ENCODE measurements around the gene TRIP13.

DNA sequence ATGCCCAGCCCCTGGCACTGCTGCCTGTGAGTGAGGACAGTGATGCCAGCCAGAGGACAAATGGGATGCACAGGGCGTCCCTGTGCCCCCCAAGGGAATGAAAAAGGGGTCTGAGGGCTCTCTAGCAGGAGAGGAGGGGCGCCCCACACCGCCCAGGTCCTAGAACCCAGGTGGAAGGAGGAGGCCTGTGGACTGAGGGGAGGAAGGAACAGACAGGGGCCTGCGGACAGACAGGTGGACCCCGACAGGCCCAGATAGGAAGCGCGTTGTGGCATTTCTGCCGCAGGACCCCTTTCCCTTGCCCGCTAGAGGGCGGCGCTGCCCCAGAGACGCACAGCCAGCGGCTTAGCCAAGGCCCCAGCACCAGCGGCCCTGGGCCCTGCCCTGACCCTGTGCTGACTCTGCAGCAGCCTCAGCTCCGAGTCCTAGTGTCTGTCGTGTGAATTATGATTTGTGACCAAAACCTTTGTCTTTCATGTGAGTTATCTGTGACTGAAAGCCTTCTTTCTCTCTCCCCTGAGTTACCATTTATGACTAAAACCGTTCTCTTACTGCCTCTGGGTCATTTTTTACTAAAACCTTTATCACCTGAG, 30.7 kb downstream of the TRIP13 start:
- TF ChIP-seq, protein P1, sequence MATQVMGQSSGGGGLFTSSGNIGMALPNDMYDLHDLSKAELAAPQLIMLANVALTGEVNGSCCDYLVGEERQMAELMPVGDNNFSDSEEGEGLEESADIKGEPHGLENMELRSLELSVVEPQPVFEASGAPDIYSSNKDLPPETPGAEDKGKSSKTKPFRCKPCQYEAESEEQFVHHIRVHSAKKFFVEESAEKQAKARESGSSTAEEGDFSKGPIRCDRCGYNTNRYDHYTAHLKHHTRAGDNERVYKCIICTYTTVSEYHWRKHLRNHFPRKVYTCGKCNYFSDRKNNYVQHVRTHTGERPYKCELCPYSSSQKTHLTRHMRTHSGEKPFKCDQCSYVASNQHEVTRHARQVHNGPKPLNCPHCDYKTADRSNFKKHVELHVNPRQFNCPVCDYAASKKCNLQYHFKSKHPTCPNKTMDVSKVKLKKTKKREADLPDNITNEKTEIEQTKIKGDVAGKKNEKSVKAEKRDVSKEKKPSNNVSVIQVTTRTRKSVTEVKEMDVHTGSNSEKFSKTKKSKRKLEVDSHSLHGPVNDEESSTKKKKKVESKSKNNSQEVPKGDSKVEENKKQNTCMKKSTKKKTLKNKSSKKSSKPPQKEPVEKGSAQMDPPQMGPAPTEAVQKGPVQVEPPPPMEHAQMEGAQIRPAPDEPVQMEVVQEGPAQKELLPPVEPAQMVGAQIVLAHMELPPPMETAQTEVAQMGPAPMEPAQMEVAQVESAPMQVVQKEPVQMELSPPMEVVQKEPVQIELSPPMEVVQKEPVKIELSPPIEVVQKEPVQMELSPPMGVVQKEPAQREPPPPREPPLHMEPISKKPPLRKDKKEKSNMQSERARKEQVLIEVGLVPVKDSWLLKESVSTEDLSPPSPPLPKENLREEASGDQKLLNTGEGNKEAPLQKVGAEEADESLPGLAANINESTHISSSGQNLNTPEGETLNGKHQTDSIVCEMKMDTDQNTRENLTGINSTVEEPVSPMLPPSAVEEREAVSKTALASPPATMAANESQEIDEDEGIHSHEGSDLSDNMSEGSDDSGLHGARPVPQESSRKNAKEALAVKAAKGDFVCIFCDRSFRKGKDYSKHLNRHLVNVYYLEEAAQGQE (IDR thresholded peaks at IDR 0.05; ENCODE audit: low read depth, low read length) = no peak
- TF ChIP-seq SUZ12 (IDR thresholded peaks at IDR 0.05; ENCODE audit: unreplicated experiment) (no peak), EP300 (IDR thresholded peaks at IDR 0.05; ENCODE audit: borderline replicate concordance in 1 of 2, control insufficient read depth in 1 of 2, low read depth in 2 of 2, low read length in 2 of 2) (no peak), RAD21 (IDR thresholded peaks at IDR 0.05; ENCODE audit: insufficient read depth, low read depth, low read length) (peak; percentile 93), ZZZ3 (IDR thresholded peaks at IDR 0.05; ENCODE audit: control insufficient read depth, insufficient read length, low read depth) (no peak), CREB1 (IDR thresholded peaks at IDR 0.05; ENCODE audit: low read depth) (no peak), EZH2 (IDR thresholded peaks at IDR 0.05; ENCODE audit: borderline replicate concordance, control insufficient read depth, low read depth, low read length) (no peak), FOXM1 (IDR thresholded peaks at IDR 0.05; ENCODE audit: low read depth, low read length) (no peak), POLR2A (IDR thresholded peaks at IDR 0.05; ENCODE audit: low read depth, low read length) (no peak), ASH2L (IDR thresholded peaks at IDR 0.05; ENCODE audit: borderline replicate concordance, low read depth) (no peak), TCF7 (IDR thresholded peaks at IDR 0.05; ENCODE audit: borderline replicate concordance) (no peak), YBX1 (IDR thresholded peaks at IDR 0.05) (no peak), NFIC (IDR thresholded peaks at IDR 0.05; ENCODE audit: low read depth, low read length) (no peak)
- TF ChIP-seq, protein P2, sequence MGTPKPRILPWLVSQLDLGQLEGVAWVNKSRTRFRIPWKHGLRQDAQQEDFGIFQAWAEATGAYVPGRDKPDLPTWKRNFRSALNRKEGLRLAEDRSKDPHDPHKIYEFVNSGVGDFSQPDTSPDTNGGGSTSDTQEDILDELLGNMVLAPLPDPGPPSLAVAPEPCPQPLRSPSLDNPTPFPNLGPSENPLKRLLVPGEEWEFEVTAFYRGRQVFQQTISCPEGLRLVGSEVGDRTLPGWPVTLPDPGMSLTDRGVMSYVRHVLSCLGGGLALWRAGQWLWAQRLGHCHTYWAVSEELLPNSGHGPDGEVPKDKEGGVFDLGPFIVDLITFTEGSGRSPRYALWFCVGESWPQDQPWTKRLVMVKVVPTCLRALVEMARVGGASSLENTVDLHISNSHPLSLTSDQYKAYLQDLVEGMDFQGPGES (IDR thresholded peaks at IDR 0.05) = no peak

Measured in GM12878 (cell line).